ENCODE measurements around the gene TMC2.

The TMC2 gene

GRCh38 chr20:2528671-2529271, 7.6 kb upstream of the TMC2 start:
- H3K4me3 ChIP-seq (ENCODE audit: low read depth, low read length): no peak overlapping the region
- H3K36me3 ChIP-seq (ENCODE audit: control insufficient read depth, insufficient read depth, low read length): no peaks in the 10 kb centered on the region
- H3K27me3 ChIP-seq (ENCODE audit: control insufficient read depth, insufficient read depth, low read length): peaks cover 56% of the 10 kb centered on the region
- no peak overlapping the region for H3K9ac ChIP-seq (ENCODE audit: low read depth, low read length)
- H3K4me1 ChIP-seq (ENCODE audit: control insufficient read depth, insufficient read depth, low read length): peaks cover 2% of the 10 kb centered on the region
- H3K9me3 ChIP-seq (ENCODE audit: control insufficient read depth, insufficient read depth, low read length): no peaks in the 10 kb centered on the region

DNA sequence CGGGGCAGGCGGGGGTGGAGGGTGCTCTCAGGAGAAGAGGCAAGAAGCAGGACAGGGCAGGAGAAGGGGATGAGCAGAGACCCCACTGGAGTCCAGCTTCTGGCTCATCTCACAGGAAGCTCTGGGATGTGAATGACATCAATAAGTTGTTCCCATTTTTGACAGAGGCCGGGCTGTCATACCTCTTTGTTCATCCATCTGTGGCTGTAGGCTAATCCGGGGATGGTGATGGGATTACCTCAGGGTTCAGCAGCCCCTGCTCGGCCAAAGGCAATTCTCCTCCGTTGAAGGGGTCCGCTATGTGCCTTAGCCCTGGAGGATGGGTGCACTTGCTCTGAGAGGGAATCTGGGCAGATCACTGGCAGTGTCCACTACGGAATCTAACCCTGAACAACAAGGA, 3.3 kb upstream of the TMC2 start:
- Histone ChIP-seq H3K27me3 (ENCODE audit: control insufficient read depth, insufficient read depth, low read length) (peaks cover 22% of the 10 kb centered on the region), H3K9ac (ENCODE audit: low read depth, low read length) (no peak overlapping the region), H3K4me3 (ENCODE audit: low read depth, low read length) (no peak overlapping the region), H3K4me1 (ENCODE audit: control insufficient read depth, insufficient read depth, low read length) (peaks cover 2% of the 10 kb centered on the region), H3K9me3 (ENCODE audit: control insufficient read depth, insufficient read depth, low read length) (no peaks in the 10 kb centered on the region), H3K36me3 (ENCODE audit: control insufficient read depth, insufficient read depth, low read length) (no peaks in the 10 kb centered on the region)

- Histone ChIP-seq H3K27me3 (ENCODE audit: control insufficient read depth, insufficient read depth, low read length) (peaks cover 4% of the 10 kb centered on the region), H3K9ac (ENCODE audit: low read depth, low read length) (no peak overlapping the region), H3K36me3 (ENCODE audit: control insufficient read depth, insufficient read depth, low read length) (no peaks in the 10 kb centered on the region), H3K9me3 (ENCODE audit: control insufficient read depth, insufficient read depth, low read length) (no peaks in the 10 kb centered on the region), H3K4me1 (ENCODE audit: control insufficient read depth, insufficient read depth, low read length) (peaks cover 2% of the 10 kb centered on the region), H3K4me3 (ENCODE audit: low read depth, low read length) (no peak overlapping the region)
Measured at GRCh38 chr20:2535711-2536559, 438 bp upstream of the TMC2 start.

DNA sequence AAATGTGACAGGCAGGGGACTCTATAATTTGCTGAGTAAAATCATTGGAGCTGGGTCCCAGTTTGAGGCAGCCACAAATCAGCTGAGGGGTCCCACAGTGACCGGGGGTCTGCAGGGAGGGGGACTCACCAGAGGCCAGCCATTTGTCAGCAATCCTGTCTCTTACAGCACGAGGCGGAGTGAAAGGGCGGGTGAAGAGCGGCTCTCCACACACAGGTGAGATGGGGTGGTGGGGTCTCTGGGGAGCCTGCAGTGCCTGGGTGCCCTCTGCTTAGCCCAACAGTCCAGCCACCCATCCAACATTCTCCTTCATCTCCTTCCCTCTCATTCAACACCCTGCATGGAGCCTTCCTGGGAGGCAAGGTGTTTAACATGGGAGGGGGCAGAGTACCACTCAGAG, 728 bp downstream of the TMC2 start:
- Histone ChIP-seq H3K27me3 (ENCODE audit: control insufficient read depth, insufficient read depth, low read length) (peaks cover 4% of the 10 kb centered on the region), H3K4me1 (ENCODE audit: control insufficient read depth, insufficient read depth, low read length) (peaks cover 2% of the 10 kb centered on the region)

DNA sequence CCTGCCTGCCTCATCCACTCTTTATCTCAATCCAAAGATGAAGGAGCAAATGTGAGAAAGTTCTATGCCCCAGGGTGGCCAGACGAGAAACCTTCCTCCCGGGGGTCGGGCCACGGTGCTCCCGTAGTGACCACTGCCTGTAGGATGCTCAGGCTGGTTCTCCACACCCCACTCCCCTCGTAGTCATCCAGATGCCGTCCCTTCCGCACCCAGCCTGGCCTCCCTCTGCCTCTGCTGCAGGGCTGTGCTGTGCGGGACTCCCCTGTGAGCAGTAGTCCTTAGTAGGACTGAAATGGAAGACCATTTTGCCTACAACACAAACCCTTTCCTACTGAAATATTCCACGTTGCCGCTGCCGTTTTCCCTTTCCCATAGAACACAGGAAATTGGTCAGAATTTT, 2.0 kb downstream of the TMC2 start:
- Histone ChIP-seq H3K4me3 (ENCODE audit: low read depth, low read length) (no peak overlapping the region), H3K27me3 (ENCODE audit: control insufficient read depth, insufficient read depth, low read length) (peaks cover 4% of the 10 kb centered on the region), H3K9ac (ENCODE audit: low read depth, low read length) (no peak overlapping the region)

More for the DNA sequence above, 728 bp downstream of the TMC2 start:
- H3K9me3 ChIP-seq (ENCODE audit: control insufficient read depth, insufficient read depth, low read length): no peaks in the 10 kb centered on the region
- no peaks in the 10 kb centered on the region for H3K36me3 ChIP-seq (ENCODE audit: control insufficient read depth, insufficient read depth, low read length)
- H3K9ac ChIP-seq (ENCODE audit: low read depth, low read length): no peak overlapping the region
- H3K4me3 ChIP-seq (ENCODE audit: low read depth, low read length): no peak overlapping the region

GRCh38 chr20:2538931-2539720, 2.8 kb downstream of the TMC2 start:
- no peaks in the 10 kb centered on the region for H3K36me3 ChIP-seq (ENCODE audit: control insufficient read depth, insufficient read depth, low read length)
- H3K4me1 ChIP-seq (ENCODE audit: control insufficient read depth, insufficient read depth, low read length): peaks cover 2% of the 10 kb centered on the region
- no peaks in the 10 kb centered on the region for H3K9me3 ChIP-seq (ENCODE audit: control insufficient read depth, insufficient read depth, low read length)
- H3K27me3 ChIP-seq (ENCODE audit: control insufficient read depth, insufficient read depth, low read length): no peaks in the 10 kb centered on the region
- H3K9ac ChIP-seq (ENCODE audit: low read depth, low read length): no peak overlapping the region
- no peak overlapping the region for H3K4me3 ChIP-seq (ENCODE audit: low read depth, low read length)

More for the DNA sequence above, 2.0 kb downstream of the TMC2 start:
- no peaks in the 10 kb centered on the region for H3K9me3 ChIP-seq (ENCODE audit: control insufficient read depth, insufficient read depth, low read length)
- H3K4me1 ChIP-seq (ENCODE audit: control insufficient read depth, insufficient read depth, low read length): peaks cover 2% of the 10 kb centered on the region
- no peaks in the 10 kb centered on the region for H3K36me3 ChIP-seq (ENCODE audit: control insufficient read depth, insufficient read depth, low read length)

DNA sequence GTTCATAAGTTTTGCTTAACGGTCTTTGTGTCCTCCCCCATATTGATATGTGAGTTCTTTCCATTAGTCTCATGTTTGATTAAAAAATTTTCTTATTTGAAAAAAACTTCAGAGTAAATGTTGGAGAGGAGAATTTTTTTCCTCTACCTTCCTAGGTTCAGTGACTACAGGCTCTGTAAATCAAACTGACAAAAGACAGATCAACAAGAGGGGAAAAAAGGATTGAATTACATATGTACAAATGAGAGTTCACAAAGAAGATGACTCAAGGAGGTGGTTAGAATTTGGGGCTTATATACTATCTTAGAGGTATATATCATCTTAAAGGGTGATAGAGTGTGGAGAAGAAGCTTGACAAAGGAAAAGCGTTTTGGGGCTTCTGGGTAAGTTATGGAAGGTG, 5.6 kb downstream of the TMC2 start:
- H3K4me3 ChIP-seq (ENCODE audit: low read depth, low read length): no peak overlapping the region
- no peaks in the 10 kb centered on the region for H3K36me3 ChIP-seq (ENCODE audit: control insufficient read depth, insufficient read depth, low read length)
- no peaks in the 10 kb centered on the region for H3K9me3 ChIP-seq (ENCODE audit: control insufficient read depth, insufficient read depth, low read length)
- no peak overlapping the region for H3K9ac ChIP-seq (ENCODE audit: low read depth, low read length)
- no peaks in the 10 kb centered on the region for H3K4me1 ChIP-seq (ENCODE audit: control insufficient read depth, insufficient read depth, low read length)
- H3K27me3 ChIP-seq (ENCODE audit: control insufficient read depth, insufficient read depth, low read length): peaks cover 4% of the 10 kb centered on the region

- no peak overlapping the region for H3K9ac ChIP-seq (ENCODE audit: low read depth, low read length)
- no peak overlapping the region for H3K4me3 ChIP-seq (ENCODE audit: low read depth, low read length)
- no peaks in the 10 kb centered on the region for H3K36me3 ChIP-seq (ENCODE audit: control insufficient read depth, insufficient read depth, low read length)
- no peaks in the 10 kb centered on the region for H3K4me1 ChIP-seq (ENCODE audit: control insufficient read depth, insufficient read depth, low read length)
- peaks cover 4% of the 10 kb centered on the region for H3K27me3 ChIP-seq (ENCODE audit: control insufficient read depth, insufficient read depth, low read length)
- H3K9me3 ChIP-seq (ENCODE audit: control insufficient read depth, insufficient read depth, low read length): no peaks in the 10 kb centered on the region
Measured at GRCh38 chr20:2542361-2542760, 6.0 kb downstream of the TMC2 start.

GRCh38 chr20:2544211-2544610, 7.8 kb downstream of the TMC2 start:
- no peaks in the 10 kb centered on the region for H3K9me3 ChIP-seq (ENCODE audit: control insufficient read depth, insufficient read depth, low read length)
- H3K9ac ChIP-seq (ENCODE audit: low read depth, low read length): no peak overlapping the region
- H3K4me3 ChIP-seq (ENCODE audit: low read depth, low read length): no peak overlapping the region
- H3K36me3 ChIP-seq (ENCODE audit: control insufficient read depth, insufficient read depth, low read length): no peaks in the 10 kb centered on the region
- peaks cover 4% of the 10 kb centered on the region for H3K27me3 ChIP-seq (ENCODE audit: control insufficient read depth, insufficient read depth, low read length)
- H3K4me1 ChIP-seq (ENCODE audit: control insufficient read depth, insufficient read depth, low read length): no peaks in the 10 kb centered on the region

GRCh38 chr20:2545594-2545993, 9.2 kb downstream of the TMC2 start:
- Histone ChIP-seq H3K4me1 (ENCODE audit: control insufficient read depth, insufficient read depth, low read length) (no peaks in the 10 kb centered on the region), H3K9me3 (ENCODE audit: control insufficient read depth, insufficient read depth, low read length) (no peaks in the 10 kb centered on the region), H3K36me3 (ENCODE audit: control insufficient read depth, insufficient read depth, low read length) (no peaks in the 10 kb centered on the region), H3K4me3 (ENCODE audit: low read depth, low read length) (no peak overlapping the region), H3K9ac (ENCODE audit: low read depth, low read length) (no peak overlapping the region), H3K27me3 (ENCODE audit: control insufficient read depth, insufficient read depth, low read length) (peaks cover 4% of the 10 kb centered on the region)

GRCh38 chr20:2557873-2558580, 21.7 kb downstream of the TMC2 start:
- peak overlapping the region; percentile 70 for H3K4me3 ChIP-seq (ENCODE audit: low read depth, low read length)

More at GRCh38 chr20:2557873-2558580, 21.7 kb downstream of the TMC2 start:
- no peaks in the 10 kb centered on the region for H3K36me3 ChIP-seq (ENCODE audit: control insufficient read depth, insufficient read depth, low read length)
- H3K27me3 ChIP-seq (ENCODE audit: control insufficient read depth, insufficient read depth, low read length): peaks cover 48% of the 10 kb centered on the region
- peaks cover 2% of the 10 kb centered on the region for H3K4me1 ChIP-seq (ENCODE audit: control insufficient read depth, insufficient read depth, low read length)
- H3K9ac ChIP-seq (ENCODE audit: low read depth, low read length): peak overlapping the region; percentile 60
- H3K9me3 ChIP-seq (ENCODE audit: control insufficient read depth, insufficient read depth, low read length): no peaks in the 10 kb centered on the region

Measured in iPS-15b (cell line).